K562 (cell line): ENCODE measurements around the gene TIMM50. TPM values are rescaled to one million over a fixed set of nuclear protein-coding genes. Genes with fewer than 3 reads are reported as not detected.

Experiments
- GTF2E2 ChIP-seq: fragments of 200-800 bp; sonication (Bioruptor generic); IDR thresholded peaks from 2 replicates; pipeline ENCODE4 v1.6.1; 2016; ENCODE audit warnings: missing genetic modification characterization, missing compliant biosample characterization
- KAT7 ChIP-seq: sonication (generic); formaldehyde crosslinking; IDR thresholded peaks from 2 replicates; pipeline ENCODE4 v1.8.0; 2022; ENCODE audit warnings: missing genetic modification reagents, mild to moderate bottlenecking, borderline replicate concordance
- MEF2D ChIP-seq: conservative IDR thresholded peaks from 2 replicates; pipeline ENCODE4 v1.6.1; 2016; ENCODE audit warnings: low read depth, missing genetic modification characterization, missing compliant biosample characterization
- PTBP1 ChIP-seq: fragments of 200-400 bp; formaldehyde crosslinking; IDR thresholded peaks from 2 replicates; pipeline ENCODE4 v1.6.1; 2017; ENCODE audit warnings: low read depth, low read length
- ZNF79 ChIP-seq: fragments of 250-450 bp; sonication (Bioruptor Pico); IDR thresholded peaks from 2 replicates; pipeline ENCODE4 v1.4.0; 2020; ENCODE audit warnings: low read depth, mild to moderate bottlenecking, moderate library complexity
- ZSCAN32 ChIP-seq: fragments of 450-650 bp; formaldehyde crosslinking; IDR thresholded peaks from 2 replicates; pipeline ENCODE4 v1.4.0; 2020; ENCODE audit warnings: mild to moderate bottlenecking, moderate library complexity
- polyA plus RNA-seq, 8 experiments: library from polyadenylated mRNA; depleted of rRNA in 4 of 8; stranded (reverse) in 5 of 8; unstranded in 3 of 8; fragments of >200 nt; fragmentation: Nextera tagmentation in 2 of 8; fragmentation: Illumina TruSeq in 1 of 8; extraction: Ambion mirVana in 2 of 8; extraction: Trizol in 1 of 8; gene quantifications; 2 replicates each; pipeline versions ENCODE4 v1.2.1 to v1.2.3, GENCODE V29; 2011 to 2014; ENCODE audit warnings: inconsistent platforms in 1 of 8, missing spikeins in 1 of 8
- total RNA-seq, 7 experiments: library from RNA; depleted of rRNA in 6 of 7; stranded (reverse); fragments of >200 nt in 6 of 7; fragmentation: Illumina TruSeq in 2 of 7; extraction: Trizol in 2 of 7; gene quantifications; 2 replicates each; pipeline versions ENCODE4 v1.2.1 to v1.2.3, GENCODE V29; 2011 to 2021; ENCODE audit warnings: low replicate concordance in 1 of 7
- TF ChIP-seq, protein P1 (sequence below): fragments of 450-650 bp; IDR thresholded peaks from 2 replicates; pipeline ENCODE4 v1.6.1; 2016; ENCODE audit warnings: mild to moderate bottlenecking, moderate library complexity
- TF ChIP-seq, protein P2 (sequence below): fragments of 250-450 bp; sonication (Bioruptor Pico); IDR thresholded peaks from 2 replicates; pipeline ENCODE4 v1.9.0; 2021; ENCODE audit warnings: mild to moderate bottlenecking, inconsistent platforms
- TF ChIP-seq, protein P3 (sequence below): fragments of 250-450 bp; sonication (Bioruptor Pico); IDR thresholded peaks from 2 replicates; pipeline ENCODE4 v1.9.0; 2021; ENCODE audit warnings: mild to moderate bottlenecking
- TF ChIP-seq, protein P4 (sequence below): fragments of 250-450 bp; sonication (Bioruptor Pico); IDR thresholded peaks from 2 replicates; pipeline ENCODE4 v1.4.0; 2020; ENCODE audit warnings: mild to moderate bottlenecking, moderate library complexity

TIMM50 gene
- total and polyA plus RNA-seq, 9 of the 15 experiments (the other 6 are each of a cell fraction or from before 2014, with no cell fraction given) = 28.3 to 221 (median 170) TPM

DNA sequence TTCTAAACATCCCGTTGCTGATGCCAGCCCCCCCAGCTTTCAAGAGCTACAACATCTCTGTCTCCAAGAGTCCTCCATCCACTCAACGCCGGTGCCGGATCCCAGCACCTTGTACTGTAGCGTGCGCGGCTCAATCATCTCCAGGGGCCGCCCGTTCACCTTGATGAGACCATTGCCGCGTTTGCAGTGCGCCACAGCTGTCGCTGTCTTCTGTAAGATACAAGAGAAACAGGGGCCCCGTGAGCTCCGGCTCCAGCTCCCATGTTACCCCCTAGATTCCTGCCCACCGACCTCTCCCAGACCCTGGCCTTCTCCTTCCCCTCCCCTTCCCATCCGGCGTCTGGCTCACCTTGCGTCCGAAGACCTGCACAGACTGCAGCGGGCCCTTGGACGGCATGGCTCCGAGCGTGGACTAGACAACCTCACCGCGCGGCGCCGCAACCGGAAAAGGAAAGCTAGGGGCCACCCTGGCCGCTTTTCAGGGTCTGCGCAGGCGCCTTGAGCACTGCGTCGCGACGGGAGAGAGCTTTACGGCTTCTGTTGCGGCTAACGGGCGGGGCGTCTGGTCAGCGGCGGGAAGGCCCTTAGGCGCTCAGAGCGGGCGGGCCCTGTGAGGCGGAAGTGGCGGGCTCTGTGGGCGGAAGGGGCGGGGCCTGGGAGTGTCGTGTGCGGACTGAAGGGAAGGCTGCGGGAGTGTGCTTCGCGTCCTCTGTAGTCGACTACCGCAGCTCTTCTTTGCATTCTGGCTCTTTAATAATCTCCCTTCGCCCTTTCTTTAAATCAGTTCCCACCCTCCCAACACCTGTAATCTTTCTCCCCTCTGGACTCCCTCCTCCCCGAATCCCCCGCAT is 44.9 kb upstream of the TIMM50 start, which contains the start of gene RPS16 (continued):
- TF ChIP-seq, protein P1, sequence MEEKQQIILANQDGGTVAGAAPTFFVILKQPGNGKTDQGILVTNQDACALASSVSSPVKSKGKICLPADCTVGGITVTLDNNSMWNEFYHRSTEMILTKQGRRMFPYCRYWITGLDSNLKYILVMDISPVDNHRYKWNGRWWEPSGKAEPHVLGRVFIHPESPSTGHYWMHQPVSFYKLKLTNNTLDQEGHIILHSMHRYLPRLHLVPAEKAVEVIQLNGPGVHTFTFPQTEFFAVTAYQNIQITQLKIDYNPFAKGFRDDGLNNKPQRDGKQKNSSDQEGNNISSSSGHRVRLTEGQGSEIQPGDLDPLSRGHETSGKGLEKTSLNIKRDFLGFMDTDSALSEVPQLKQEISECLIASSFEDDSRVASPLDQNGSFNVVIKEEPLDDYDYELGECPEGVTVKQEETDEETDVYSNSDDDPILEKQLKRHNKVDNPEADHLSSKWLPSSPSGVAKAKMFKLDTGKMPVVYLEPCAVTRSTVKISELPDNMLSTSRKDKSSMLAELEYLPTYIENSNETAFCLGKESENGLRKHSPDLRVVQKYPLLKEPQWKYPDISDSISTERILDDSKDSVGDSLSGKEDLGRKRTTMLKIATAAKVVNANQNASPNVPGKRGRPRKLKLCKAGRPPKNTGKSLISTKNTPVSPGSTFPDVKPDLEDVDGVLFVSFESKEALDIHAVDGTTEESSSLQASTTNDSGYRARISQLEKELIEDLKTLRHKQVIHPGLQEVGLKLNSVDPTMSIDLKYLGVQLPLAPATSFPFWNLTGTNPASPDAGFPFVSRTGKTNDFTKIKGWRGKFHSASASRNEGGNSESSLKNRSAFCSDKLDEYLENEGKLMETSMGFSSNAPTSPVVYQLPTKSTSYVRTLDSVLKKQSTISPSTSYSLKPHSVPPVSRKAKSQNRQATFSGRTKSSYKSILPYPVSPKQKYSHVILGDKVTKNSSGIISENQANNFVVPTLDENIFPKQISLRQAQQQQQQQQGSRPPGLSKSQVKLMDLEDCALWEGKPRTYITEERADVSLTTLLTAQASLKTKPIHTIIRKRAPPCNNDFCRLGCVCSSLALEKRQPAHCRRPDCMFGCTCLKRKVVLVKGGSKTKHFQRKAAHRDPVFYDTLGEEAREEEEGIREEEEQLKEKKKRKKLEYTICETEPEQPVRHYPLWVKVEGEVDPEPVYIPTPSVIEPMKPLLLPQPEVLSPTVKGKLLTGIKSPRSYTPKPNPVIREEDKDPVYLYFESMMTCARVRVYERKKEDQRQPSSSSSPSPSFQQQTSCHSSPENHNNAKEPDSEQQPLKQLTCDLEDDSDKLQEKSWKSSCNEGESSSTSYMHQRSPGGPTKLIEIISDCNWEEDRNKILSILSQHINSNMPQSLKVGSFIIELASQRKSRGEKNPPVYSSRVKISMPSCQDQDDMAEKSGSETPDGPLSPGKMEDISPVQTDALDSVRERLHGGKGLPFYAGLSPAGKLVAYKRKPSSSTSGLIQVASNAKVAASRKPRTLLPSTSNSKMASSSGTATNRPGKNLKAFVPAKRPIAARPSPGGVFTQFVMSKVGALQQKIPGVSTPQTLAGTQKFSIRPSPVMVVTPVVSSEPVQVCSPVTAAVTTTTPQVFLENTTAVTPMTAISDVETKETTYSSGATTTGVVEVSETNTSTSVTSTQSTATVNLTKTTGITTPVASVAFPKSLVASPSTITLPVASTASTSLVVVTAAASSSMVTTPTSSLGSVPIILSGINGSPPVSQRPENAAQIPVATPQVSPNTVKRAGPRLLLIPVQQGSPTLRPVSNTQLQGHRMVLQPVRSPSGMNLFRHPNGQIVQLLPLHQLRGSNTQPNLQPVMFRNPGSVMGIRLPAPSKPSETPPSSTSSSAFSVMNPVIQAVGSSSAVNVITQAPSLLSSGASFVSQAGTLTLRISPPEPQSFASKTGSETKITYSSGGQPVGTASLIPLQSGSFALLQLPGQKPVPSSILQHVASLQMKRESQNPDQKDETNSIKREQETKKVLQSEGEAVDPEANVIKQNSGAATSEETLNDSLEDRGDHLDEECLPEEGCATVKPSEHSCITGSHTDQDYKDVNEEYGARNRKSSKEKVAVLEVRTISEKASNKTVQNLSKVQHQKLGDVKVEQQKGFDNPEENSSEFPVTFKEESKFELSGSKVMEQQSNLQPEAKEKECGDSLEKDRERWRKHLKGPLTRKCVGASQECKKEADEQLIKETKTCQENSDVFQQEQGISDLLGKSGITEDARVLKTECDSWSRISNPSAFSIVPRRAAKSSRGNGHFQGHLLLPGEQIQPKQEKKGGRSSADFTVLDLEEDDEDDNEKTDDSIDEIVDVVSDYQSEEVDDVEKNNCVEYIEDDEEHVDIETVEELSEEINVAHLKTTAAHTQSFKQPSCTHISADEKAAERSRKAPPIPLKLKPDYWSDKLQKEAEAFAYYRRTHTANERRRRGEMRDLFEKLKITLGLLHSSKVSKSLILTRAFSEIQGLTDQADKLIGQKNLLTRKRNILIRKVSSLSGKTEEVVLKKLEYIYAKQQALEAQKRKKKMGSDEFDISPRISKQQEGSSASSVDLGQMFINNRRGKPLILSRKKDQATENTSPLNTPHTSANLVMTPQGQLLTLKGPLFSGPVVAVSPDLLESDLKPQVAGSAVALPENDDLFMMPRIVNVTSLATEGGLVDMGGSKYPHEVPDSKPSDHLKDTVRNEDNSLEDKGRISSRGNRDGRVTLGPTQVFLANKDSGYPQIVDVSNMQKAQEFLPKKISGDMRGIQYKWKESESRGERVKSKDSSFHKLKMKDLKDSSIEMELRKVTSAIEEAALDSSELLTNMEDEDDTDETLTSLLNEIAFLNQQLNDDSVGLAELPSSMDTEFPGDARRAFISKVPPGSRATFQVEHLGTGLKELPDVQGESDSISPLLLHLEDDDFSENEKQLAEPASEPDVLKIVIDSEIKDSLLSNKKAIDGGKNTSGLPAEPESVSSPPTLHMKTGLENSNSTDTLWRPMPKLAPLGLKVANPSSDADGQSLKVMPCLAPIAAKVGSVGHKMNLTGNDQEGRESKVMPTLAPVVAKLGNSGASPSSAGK = no peak; the same call in 1 of the 2 replicates
- TF ChIP-seq ZSCAN32 (CRISPR knock-in tag) (no peak), GTF2E2 (tag) (peak; percentile 48; the same call in 1 of the 2 replicates), ZNF79 (no peak), MEF2D (tag) (no peak), PTBP1 (no peak), KAT7 (peak; percentile 31)
- TF ChIP-seq, protein P2, sequence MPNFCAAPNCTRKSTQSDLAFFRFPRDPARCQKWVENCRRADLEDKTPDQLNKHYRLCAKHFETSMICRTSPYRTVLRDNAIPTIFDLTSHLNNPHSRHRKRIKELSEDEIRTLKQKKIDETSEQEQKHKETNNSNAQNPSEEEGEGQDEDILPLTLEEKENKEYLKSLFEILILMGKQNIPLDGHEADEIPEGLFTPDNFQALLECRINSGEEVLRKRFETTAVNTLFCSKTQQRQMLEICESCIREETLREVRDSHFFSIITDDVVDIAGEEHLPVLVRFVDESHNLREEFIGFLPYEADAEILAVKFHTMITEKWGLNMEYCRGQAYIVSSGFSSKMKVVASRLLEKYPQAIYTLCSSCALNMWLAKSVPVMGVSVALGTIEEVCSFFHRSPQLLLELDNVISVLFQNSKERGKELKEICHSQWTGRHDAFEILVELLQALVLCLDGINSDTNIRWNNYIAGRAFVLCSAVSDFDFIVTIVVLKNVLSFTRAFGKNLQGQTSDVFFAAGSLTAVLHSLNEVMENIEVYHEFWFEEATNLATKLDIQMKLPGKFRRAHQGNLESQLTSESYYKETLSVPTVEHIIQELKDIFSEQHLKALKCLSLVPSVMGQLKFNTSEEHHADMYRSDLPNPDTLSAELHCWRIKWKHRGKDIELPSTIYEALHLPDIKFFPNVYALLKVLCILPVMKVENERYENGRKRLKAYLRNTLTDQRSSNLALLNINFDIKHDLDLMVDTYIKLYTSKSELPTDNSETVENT (CRISPR knock-in tag) = peak; percentile 24; the same call in 1 of the 2 replicates
- TF ChIP-seq, protein P3, sequence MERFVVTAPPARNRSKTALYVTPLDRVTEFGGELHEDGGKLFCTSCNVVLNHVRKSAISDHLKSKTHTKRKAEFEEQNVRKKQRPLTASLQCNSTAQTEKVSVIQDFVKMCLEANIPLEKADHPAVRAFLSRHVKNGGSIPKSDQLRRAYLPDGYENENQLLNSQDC (CRISPR knock-in tag) = no peak
- TF ChIP-seq, protein P4, sequence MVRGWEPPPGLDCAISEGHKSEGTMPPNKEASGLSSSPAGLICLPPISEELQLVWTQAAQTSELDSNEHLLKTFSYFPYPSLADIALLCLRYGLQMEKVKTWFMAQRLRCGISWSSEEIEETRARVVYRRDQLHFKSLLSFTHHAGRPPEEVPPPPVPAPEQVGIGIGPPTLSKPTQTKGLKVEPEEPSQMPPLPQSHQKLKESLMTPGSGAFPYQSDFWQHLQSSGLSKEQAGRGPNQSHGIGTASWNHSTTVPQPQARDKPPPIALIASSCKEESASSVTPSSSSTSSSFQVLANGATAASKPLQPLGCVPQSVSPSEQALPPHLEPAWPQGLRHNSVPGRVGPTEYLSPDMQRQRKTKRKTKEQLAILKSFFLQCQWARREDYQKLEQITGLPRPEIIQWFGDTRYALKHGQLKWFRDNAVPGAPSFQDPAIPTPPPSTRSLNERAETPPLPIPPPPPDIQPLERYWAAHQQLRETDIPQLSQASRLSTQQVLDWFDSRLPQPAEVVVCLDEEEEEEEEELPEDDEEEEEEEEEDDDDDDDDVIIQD (CRISPR knock-in tag) = no peak
